ENCODE results near the gene KCNK17.

KCNK17 gene

DNA sequence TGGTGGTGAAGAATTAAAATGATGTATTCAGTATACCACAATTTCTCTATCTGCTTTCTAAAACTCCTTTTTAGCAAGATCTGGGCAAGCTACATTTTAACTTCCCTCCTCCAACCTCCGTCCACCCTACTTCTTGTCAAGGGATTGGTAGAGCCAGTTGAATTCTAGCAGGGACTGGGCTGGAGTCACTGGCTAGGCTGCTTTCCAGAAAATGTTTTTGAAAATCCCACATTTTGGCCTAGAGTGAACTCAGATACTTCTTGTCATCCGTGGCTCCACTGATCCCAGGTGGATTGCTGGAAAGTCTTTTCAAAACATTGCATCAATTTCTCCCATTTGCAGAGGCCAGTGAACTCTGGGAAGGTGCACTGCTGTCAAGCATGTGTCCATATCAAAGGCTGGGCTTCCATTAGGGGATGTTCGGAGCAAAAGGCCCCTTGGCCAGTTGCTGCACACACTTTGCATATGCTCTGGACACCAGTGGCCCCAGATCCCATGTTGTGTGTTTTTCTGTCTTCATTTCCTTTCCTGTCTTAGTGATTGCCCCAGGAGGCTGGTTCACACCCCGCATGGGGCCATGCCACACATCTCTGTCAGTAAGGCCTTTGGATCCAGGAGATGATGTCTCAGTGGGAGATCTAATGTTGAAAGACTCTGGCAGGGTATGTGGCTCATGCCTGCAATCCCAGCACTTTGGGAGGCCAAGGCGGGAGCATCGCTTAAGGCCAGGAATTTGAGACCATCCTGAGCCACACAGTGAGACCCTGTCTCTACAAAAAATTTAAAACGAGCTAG, 19.6 kb upstream of the KCNK17 start:
- Histone ChIP-seq H3K4me3 (ENCODE audit: low read length) (no peak overlapping the region), H3K36me3 (replicated peaks; ENCODE audit: low read depth, low read length) (no peaks in the 10 kb centered on the region), H3K27me3 (ENCODE audit: low read depth, low read length) (peaks cover 32% of the 10 kb centered on the region), H4K20me1 (ENCODE audit: insufficient read depth, low read length) (no peaks in the 10 kb centered on the region), H2AFZ (ENCODE audit: low read depth, low read length) (no peak overlapping the region), H3K4me1 (ENCODE audit: low read length) (peaks cover 10% of the 10 kb centered on the region), H3K9ac (ENCODE audit: low read length) (no peak overlapping the region), H3K27ac (ENCODE audit: low read length) (no peak overlapping the region), H3K4me2 (ENCODE audit: low read length) (no peak overlapping the region), H3K79me2 (ENCODE audit: low read length) (no peaks in the 10 kb centered on the region), H3K9me3 (ENCODE audit: insufficient read depth, low read length) (no peaks in the 10 kb centered on the region)
- TF ChIP-seq, protein P1, sequence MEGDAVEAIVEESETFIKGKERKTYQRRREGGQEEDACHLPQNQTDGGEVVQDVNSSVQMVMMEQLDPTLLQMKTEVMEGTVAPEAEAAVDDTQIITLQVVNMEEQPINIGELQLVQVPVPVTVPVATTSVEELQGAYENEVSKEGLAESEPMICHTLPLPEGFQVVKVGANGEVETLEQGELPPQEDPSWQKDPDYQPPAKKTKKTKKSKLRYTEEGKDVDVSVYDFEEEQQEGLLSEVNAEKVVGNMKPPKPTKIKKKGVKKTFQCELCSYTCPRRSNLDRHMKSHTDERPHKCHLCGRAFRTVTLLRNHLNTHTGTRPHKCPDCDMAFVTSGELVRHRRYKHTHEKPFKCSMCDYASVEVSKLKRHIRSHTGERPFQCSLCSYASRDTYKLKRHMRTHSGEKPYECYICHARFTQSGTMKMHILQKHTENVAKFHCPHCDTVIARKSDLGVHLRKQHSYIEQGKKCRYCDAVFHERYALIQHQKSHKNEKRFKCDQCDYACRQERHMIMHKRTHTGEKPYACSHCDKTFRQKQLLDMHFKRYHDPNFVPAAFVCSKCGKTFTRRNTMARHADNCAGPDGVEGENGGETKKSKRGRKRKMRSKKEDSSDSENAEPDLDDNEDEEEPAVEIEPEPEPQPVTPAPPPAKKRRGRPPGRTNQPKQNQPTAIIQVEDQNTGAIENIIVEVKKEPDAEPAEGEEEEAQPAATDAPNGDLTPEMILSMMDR (IDR thresholded peaks at IDR 0.05; ENCODE audit: low read depth, low read length): no peak
- no peak for TF ChIP-seq EZH2phosphoT487 (IDR thresholded peaks at IDR 0.05; ENCODE audit: low read depth)

- Histone ChIP-seq H2AFZ (ENCODE audit: low read depth, low read length) (peak overlapping the region; percentile 46; the same call in 1 of the 2 replicates), H3K9ac (ENCODE audit: low read length) (no peak overlapping the region), H4K20me1 (ENCODE audit: insufficient read depth, low read length) (no peaks in the 10 kb centered on the region), H3K4me2 (ENCODE audit: low read length) (no peak overlapping the region), H3K4me3 (ENCODE audit: low read length) (no peak overlapping the region), H3K9me3 (ENCODE audit: insufficient read depth, low read length) (no peaks in the 10 kb centered on the region), H3K4me1 (ENCODE audit: low read length) (peaks cover 10% of the 10 kb centered on the region), H3K27ac (ENCODE audit: low read length) (no peak overlapping the region), H3K79me2 (ENCODE audit: low read length) (no peaks in the 10 kb centered on the region), H3K36me3 (replicated peaks; ENCODE audit: low read depth, low read length) (no peaks in the 10 kb centered on the region), H3K27me3 (ENCODE audit: low read depth, low read length) (peaks cover 24% of the 10 kb centered on the region; the same call in 1 of the 2 replicates)
- no peak for TF ChIP-seq EZH2phosphoT487 (IDR thresholded peaks at IDR 0.05; ENCODE audit: low read depth)
- TF ChIP-seq, protein P1 (IDR thresholded peaks at IDR 0.05; ENCODE audit: low read depth, low read length): no peak
Measured at GRCh38 chr6:39330476-39330875, 16.3 kb upstream of the KCNK17 start.

DNA sequence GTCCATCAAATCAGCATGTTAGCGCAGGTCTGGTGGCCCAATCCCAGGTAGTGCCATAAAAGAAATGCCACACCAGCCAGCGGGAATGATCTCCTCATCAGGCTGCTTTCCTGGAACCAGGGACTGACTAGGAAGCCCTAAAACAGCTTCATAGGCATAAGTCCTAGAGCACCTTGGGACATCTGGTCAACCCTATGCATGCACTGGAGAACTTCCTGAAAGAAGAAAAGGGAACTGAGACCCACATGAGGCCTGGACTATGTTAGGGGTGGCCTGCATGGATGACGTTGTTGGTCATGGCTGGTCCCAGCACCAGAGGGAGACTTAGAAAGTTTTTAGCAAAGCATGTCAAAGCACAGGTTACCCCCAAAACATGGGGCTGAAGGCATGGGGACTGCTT, 15.8 kb upstream of the KCNK17 start:
- Histone ChIP-seq H3K4me1 (ENCODE audit: low read length) (peaks cover 10% of the 10 kb centered on the region), H3K9me3 (ENCODE audit: insufficient read depth, low read length) (no peaks in the 10 kb centered on the region), H3K27me3 (ENCODE audit: low read depth, low read length) (peaks cover 27% of the 10 kb centered on the region; the same call in 1 of the 2 replicates), H2AFZ (ENCODE audit: low read depth, low read length) (peak overlapping the region; percentile 46; the same call in 1 of the 2 replicates), H4K20me1 (ENCODE audit: insufficient read depth, low read length) (no peaks in the 10 kb centered on the region), H3K4me2 (ENCODE audit: low read length) (no peak overlapping the region), H3K27ac (ENCODE audit: low read length) (no peak overlapping the region), H3K79me2 (ENCODE audit: low read length) (no peaks in the 10 kb centered on the region), H3K4me3 (ENCODE audit: low read length) (no peak overlapping the region), H3K9ac (ENCODE audit: low read length) (no peak overlapping the region), H3K36me3 (replicated peaks; ENCODE audit: low read depth, low read length) (no peaks in the 10 kb centered on the region)
- no peak for TF ChIP-seq EZH2phosphoT487 (IDR thresholded peaks at IDR 0.05; ENCODE audit: low read depth)
- TF ChIP-seq, protein P1 (IDR thresholded peaks at IDR 0.05; ENCODE audit: low read depth, low read length): no peak

- H3K27me3 ChIP-seq (ENCODE audit: low read depth, low read length): peaks cover 27% of the 10 kb centered on the region
- no peaks in the 10 kb centered on the region for H4K20me1 ChIP-seq (ENCODE audit: insufficient read depth, low read length)
- H3K4me2 ChIP-seq (ENCODE audit: low read length): no peak overlapping the region
Measured at GRCh38 chr6:39328066-39328465, 13.8 kb upstream of the KCNK17 start.

More at GRCh38 chr6:39328066-39328465, 13.8 kb upstream of the KCNK17 start:
- no peak for TF ChIP-seq EZH2phosphoT487 (IDR thresholded peaks at IDR 0.05; ENCODE audit: low read depth)
- TF ChIP-seq, protein P1 (IDR thresholded peaks at IDR 0.05; ENCODE audit: low read depth, low read length): no peak
- no peak overlapping the region for H2AFZ ChIP-seq (ENCODE audit: low read depth, low read length)
- H3K27ac ChIP-seq (ENCODE audit: low read length): no peak overlapping the region
- no peak overlapping the region for H3K9ac ChIP-seq (ENCODE audit: low read length)
- no peaks in the 10 kb centered on the region for H3K36me3 ChIP-seq (replicated peaks; ENCODE audit: low read depth, low read length)
- no peak overlapping the region for H3K4me3 ChIP-seq (ENCODE audit: low read length)
- peaks cover 10% of the 10 kb centered on the region for H3K4me1 ChIP-seq (ENCODE audit: low read length)
- no peaks in the 10 kb centered on the region for H3K79me2 ChIP-seq (ENCODE audit: low read length)
- H3K9me3 ChIP-seq (ENCODE audit: insufficient read depth, low read length): no peaks in the 10 kb centered on the region

Measured in OCI-LY3 (cell line).